Non-pigmented ciliary epithelial cell (primary cell): ENCODE data around the gene MTCL3.

Source experiments
- DNase-seq: peaks from one replicate; pipeline ENCODE4 v3.0.0-alpha.2; 2010; ENCODE audit warnings: low read depth

MTCL3 gene

GRCh38 chr6:127423921-127424320, 95.2 kb downstream of the MTCL3 start:
- no peak for DNase-seq
